ENCODE data around the gene CLEC16A. TPM values are rescaled to one million over a fixed set of nuclear protein-coding genes. Genes with fewer than 3 reads are reported as not detected.

CLEC16A gene
- total RNA-seq, 2 experiments from 2014 or later: 36.5 to 55.9 TPM

DNA sequence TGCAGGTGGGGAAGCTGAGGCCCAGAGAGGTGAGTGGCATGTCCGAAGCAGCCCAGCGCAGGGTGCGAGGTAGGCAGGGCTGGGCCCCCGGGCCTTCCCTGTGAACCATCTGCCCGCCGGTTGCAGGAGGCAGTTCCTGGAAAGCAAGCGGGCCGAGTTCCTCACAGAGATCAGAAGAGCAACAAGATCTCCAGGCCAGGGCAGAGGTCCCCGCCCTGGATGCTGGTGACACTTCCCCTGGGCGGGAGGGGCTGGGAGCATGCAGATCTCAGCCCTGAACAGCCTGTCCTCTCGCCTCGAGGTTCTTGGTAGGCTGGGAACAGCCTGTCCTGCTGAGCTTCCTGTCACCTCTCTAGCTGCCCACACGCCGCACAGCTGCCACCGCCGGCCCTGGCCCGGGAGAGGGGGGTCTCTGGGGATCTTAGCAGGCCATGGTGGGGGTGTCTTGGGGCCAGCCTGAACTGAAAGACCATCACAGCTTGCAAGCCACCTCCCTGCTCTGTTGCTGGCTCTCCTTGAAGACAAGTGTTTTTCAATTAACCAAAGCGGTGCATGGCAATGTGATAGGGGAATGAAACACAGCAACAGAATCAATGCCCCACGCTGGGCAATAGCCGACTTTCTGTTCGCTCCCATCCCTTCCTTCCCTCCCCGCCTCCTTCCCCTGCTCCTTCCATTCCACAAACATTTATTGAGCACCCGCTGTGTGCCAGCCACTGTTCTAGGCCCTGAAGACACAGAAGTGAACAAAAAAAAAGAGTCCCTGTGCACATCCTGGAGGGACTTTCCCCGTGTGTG lies 279.9 kb downstream of the CLEC16A start:
- CTCF ChIA-PET: interaction anchor here (0.9 to 3.4 kb wide), 19 partner anchors 9 to 270 kb away, joined by 3 to 19 read pairs (median 6); partner anchors contain the start of gene SOCS1
- no peaks in the 10 kb centered on the region for H3K27me3 Mint-ChIP-seq

DNA sequence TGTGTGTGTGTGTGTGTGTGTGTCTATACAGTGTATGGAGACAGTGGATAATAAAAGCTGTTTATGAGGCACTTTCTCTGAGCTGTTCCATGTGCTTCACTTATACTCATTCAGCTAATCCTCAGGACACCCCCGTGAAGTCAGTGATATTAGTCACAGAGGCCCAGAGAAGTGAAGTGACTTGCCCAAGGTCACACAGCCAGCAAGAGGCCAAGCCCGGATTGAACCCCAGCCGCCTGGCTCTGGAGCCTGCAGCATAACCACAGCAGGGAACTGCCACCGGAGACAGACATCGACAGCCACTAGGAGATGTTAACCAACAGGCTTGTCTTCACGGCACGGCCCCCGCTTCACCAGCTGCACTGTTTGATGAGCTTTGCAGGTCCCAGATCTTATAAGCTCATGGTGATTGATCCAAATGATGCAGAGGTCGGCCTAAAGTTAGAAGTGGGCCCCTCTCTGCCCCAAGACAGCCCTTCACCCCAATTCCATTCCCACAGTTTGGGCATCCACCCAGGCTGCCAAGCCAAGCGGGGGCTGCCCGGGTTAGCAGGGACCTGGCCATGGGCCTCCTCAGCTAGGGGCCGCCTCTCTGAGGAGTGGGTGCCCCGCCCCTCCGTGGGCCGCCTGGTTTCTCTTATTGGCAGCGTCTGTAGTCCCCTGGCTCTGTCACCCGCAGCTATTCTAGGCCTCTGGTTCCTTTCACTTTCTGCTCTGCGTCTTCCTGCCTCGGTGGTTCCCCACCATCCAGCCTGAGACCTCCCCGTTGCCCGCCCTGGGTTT lies 280.7 kb downstream of the CLEC16A start:
- CTCF ChIA-PET: interaction anchor here (0.7 to 3.4 kb wide), 23 partner anchors 8 to 271 kb away, joined by 3 to 19 read pairs (median 6); partner anchors contain the start of gene SOCS1
- Mint-ChIP-seq H3K4me1 (peaks cover 75% of the 10 kb centered on the region), H3K36me3 (peaks cover 2% of the 10 kb centered on the region), H3K4me3 (peak overlapping the region; percentile 65), H3K27me3 (no peaks in the 10 kb centered on the region), H3K27ac (peak overlapping the region; percentile 99), H3K9me3 (ENCODE audit: low read depth) (no peaks in the 10 kb centered on the region)
- ATAC-seq: peak; percentile 78
- peak; percentile 95 for DNase-seq

More for the DNA sequence above, 279.9 kb downstream of the CLEC16A start:
- H3K36me3 Mint-ChIP-seq: peaks cover 2% of the 10 kb centered on the region
- ATAC-seq (peak; percentile 76), DNase-seq (peak; percentile 93)
- peak overlapping the region; percentile 99 for H3K27ac Mint-ChIP-seq
- no peaks in the 10 kb centered on the region for H3K9me3 Mint-ChIP-seq (ENCODE audit: low read depth)
- peaks cover 71% of the 10 kb centered on the region for H3K4me1 Mint-ChIP-seq
- H3K4me3 Mint-ChIP-seq: peak overlapping the region; percentile 65

DNA sequence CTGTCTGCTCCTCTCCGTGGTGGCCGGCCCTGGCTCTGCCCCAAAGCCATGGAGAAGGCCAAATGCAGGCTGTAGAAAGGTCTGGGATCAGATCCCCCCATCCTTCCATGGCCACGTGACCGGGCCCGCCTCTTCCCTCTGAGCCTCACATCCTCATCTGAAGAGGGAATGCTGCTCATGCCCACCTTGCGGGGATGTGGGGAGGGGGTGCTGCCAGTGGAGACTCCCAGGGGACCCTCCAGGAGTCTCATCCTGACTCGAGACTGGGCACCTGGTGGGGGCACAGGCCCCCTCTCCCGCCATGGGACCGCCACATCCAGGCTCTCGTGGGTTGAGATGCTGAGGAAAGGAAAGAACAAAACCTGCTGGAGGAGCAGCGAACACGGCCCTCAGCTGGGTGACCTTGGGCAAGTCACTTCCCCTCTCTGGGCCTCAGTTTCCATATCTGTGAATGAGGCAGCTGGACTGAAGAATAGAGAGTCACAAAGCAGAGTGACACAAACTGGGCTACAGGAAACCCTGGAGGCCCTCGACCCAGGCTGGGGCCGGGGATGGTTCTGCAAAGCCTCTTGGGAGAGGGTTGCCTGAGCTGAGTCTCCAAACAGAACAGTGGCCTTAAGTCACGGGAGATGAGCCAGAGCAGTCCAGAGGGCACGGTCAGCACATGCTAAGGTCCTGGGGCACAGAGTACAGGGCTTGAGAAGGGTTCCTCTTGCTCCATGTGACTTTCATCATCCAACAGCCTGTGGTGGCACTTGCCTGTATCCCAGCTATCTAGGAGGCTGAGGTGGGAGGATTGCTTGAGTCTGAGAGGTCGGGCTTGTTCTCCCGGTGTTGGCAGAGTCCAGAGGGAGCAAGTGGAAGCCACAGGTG lies 281.5 kb downstream of the CLEC16A start:
- H3K36me3 Mint-ChIP-seq: peaks cover 2% of the 10 kb centered on the region
- peak overlapping the region; percentile 99 for H3K27ac Mint-ChIP-seq
- no peaks in the 10 kb centered on the region for H3K27me3 Mint-ChIP-seq
- no peaks in the 10 kb centered on the region for H3K9me3 Mint-ChIP-seq (ENCODE audit: low read depth)
- peaks cover 75% of the 10 kb centered on the region for H3K4me1 Mint-ChIP-seq
- CTCF ChIA-PET: interaction anchor here (0.7 to 3.4 kb wide), 17 partner anchors 7 to 262 kb away, joined by 3 to 19 read pairs (median 6); partner anchors contain the start of gene SOCS1
- peak; percentile 56 for DNase-seq
- no peak for ATAC-seq
- peak overlapping the region; percentile 65 for H3K4me3 Mint-ChIP-seq

DNA sequence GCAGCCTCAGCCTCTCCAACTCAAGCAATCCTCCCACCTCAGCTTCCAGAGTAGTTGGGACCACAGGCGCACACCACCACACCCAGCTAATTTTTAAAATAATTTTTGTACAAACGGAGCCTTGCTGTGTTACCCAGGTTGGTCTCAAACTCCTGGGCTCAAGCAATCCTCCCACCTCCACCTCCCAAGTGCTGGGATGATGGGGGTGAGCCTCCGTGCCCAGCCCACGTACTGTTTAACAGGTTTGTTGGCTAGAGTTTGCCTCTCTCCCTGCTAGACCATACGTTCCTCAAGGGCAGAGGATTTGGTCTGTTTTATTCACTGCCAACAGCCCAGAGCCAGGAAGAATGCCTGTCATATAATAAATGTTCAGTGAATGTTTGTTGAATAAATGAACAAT lies 285.1 kb downstream of the CLEC16A start:
- peaks cover 83% of the 10 kb centered on the region for H3K4me1 Mint-ChIP-seq
- DNase-seq (no peak), ATAC-seq (no peak)
- H3K36me3 Mint-ChIP-seq: no peaks in the 10 kb centered on the region
- no peaks in the 10 kb centered on the region for H3K9me3 Mint-ChIP-seq (ENCODE audit: low read depth)
- CTCF ChIA-PET: interaction anchor here (1.8 kb wide), 1 partner anchor 22 kb away, joined by 5 read pairs; no protein-coding TSS in a partner anchor
- H3K4me3 Mint-ChIP-seq: no peak overlapping the region
- H3K27me3 Mint-ChIP-seq: no peaks in the 10 kb centered on the region
- H3K27ac Mint-ChIP-seq: peak overlapping the region; percentile 37

DNA sequence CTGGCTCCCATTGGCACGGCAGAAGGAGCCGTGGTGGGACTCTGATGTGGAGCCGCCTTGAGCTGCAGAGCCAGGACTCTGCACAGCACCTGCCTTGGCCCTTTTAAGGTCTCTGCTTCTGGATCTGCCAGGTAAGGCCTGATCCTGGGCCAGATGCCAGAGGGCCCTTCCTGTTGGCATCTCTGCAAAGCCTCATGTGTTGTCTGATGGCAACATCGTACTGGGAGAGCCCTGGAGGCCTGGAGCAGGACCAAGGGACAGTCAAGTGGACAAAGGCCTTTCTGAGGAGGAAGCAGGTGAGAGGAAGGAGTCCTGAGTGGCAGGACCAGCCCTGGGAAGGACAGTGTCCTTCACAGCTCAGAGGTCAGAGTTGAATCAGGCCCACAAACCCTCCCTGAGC lies 285.5 kb downstream of the CLEC16A start:
- H3K36me3 Mint-ChIP-seq: no peaks in the 10 kb centered on the region
- DNase-seq (no peak), ATAC-seq (no peak)
- CTCF ChIA-PET: interaction anchor here (1.8 kb wide), 1 partner anchor 22 kb away, joined by 5 read pairs; no protein-coding TSS in a partner anchor
- H3K9me3 Mint-ChIP-seq (ENCODE audit: low read depth): no peaks in the 10 kb centered on the region
- peak overlapping the region; percentile 37 for H3K27ac Mint-ChIP-seq
- no peaks in the 10 kb centered on the region for H3K27me3 Mint-ChIP-seq
- peaks cover 82% of the 10 kb centered on the region for H3K4me1 Mint-ChIP-seq
- H3K4me3 Mint-ChIP-seq: no peak overlapping the region

DNA sequence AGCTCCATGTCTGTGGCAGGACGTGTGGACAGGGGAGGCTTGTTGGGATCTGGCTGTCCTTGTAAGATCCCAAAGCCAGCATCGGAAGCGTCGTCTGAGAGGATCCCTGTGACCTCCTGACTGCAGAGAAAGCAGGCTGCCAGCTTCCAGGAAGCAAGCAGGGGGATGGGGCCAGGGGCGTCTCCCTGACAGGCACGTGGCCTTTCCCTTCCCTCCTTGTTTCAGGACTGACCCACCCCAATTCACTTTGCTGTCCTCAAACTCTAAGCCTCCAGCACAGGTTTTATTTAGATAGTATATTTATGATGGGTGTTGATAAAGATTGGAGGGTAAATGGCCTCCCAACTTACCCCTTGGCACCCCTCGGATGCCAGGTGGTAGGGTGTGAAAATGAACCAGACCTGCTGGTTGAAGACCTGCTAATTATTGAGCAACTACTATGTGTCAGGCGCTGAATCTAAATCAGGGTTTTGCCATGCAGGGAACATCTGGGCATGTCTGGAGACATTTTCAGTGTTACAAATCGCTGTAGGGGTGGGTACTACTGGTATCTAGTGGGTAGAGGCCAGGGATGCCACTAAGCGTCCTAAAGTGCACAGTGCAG lies 287.1 kb downstream of the CLEC16A start:
- Mint-ChIP-seq H3K4me1 (peaks cover 77% of the 10 kb centered on the region), H3K27ac (peak overlapping the region; percentile 96), H3K27me3 (no peaks in the 10 kb centered on the region), H3K9me3 (ENCODE audit: low read depth) (no peaks in the 10 kb centered on the region), H3K4me3 (no peak overlapping the region), H3K36me3 (no peaks in the 10 kb centered on the region)
- no peak for ATAC-seq
- no peak for DNase-seq
- CTCF ChIA-PET: interaction anchor here (1.4 to 2.8 kb wide), 3 partner anchors 20 to 266 kb away, joined by 3 to 15 read pairs (median 5); no protein-coding TSS in a partner anchor

Other genes with a start within 250 kb of the CLEC16A start
- gene TEKT5, start 249.6 kb upstream of the CLEC16A start, total RNA-seq: under 1 TPM in 1 of 2 experiments, not detected in 1; 0.18 TPM
- 10 to 100 TPM; 27.8 to 35.3 TPM for gene NUBP1, start 200.7 kb upstream of the CLEC16A start, total RNA-seq
- gene TVP23A, start 125.8 kb upstream of the CLEC16A start, total RNA-seq: not detected
- gene CIITA, start 67.4 kb upstream of the CLEC16A start, total RNA-seq: 100 to 1,000 TPM in 1 of 2 experiments, 10 to 100 TPM in 1; 68.7 to 103 TPM
- 10 to 100 TPM; 23.3 to 30.8 TPM for gene DEXI, start 2.1 kb upstream of the CLEC16A start, total RNA-seq

Data from activated CD8-positive, alpha-beta memory T cell treated with anti-CD3 and anti-CD28 coated beads, Interleukin-2, amount 10 ng/mL, durations not matched to agents 7 days and 5 days (primary cell).